Aorta (tissue), 5 donors: ENCODE measurements around the gene NAT14. TPM values are rescaled to one million over a fixed set of nuclear protein-coding genes. Genes with fewer than 3 reads are reported as not detected.

Experiments used
- ATAC-seq: fragments of 200-7000 bp; cut with Tn5 transposase; one replicate; pipeline ENCODE4 v1.9.1; 2022; ENCODE audit warnings: moderate library complexity; ENCODE audit not compliant: low FRiP score
- DNase-seq, 2 donors: peaks; one replicate each; pipeline ENCODE4 v3.0.0-alpha.2; 2020
- H3K27ac ChIP-seq, 2 donors: one replicate each; pipeline ENCODE4 v1.5.1; 2013; ENCODE audit warnings: low read length in 2 of 2, mild to moderate bottlenecking in 2 of 2, moderate library complexity in 2 of 2, control low read depth in 1 of 2, inconsistent platforms in 1 of 2, low read depth in 1 of 2
- H3K27me3 ChIP-seq, 2 donors: one replicate each; pipeline ENCODE4 v1.6.1; 2013; ENCODE audit warnings: control low read depth in 1 of 2, low read length in 1 of 2, mild to moderate bottlenecking in 1 of 2, moderate library complexity in 1 of 2; ENCODE audit not compliant: insufficient read depth in 2 of 2, control insufficient read depth in 1 of 2
- H3K36me3 ChIP-seq, 2 donors: one replicate each; pipeline ENCODE4 v1.6.1; 2013; ENCODE audit warnings: control low read depth in 1 of 2, low read length in 1 of 2, mild to moderate bottlenecking in 1 of 2; ENCODE audit not compliant: insufficient read depth in 2 of 2, control insufficient read depth in 1 of 2
- H3K4me1 ChIP-seq, 2 donors: one replicate each; pipeline ENCODE4 v1.6.1; 2013; ENCODE audit warnings: low read length in 2 of 2, control low read depth in 1 of 2, mild to moderate bottlenecking in 1 of 2, moderate library complexity in 1 of 2; ENCODE audit not compliant: insufficient read depth in 2 of 2, control insufficient read depth in 1 of 2
- H3K4me3 ChIP-seq, 2 donors: one replicate each; pipeline ENCODE4 v1.5.1; 2013; ENCODE audit warnings: low read length in 2 of 2, control low read depth in 1 of 2, mild to moderate bottlenecking in 1 of 2
- H3K9me3 ChIP-seq: one replicate; pipeline ENCODE4 v1.6.1; 2013; ENCODE audit warnings: mild to moderate bottlenecking, low read length; ENCODE audit not compliant: control insufficient read depth
- WGBS, 2 donors: extraction: QIAGEN DNeasy Blood & Tissue Kit; methylation state at CpG; one replicate each; pipeline ENCODE4 v1.1.7; 2013; 5-methylcytosine and 5-hydroxymethylcytosine counted together
- intact Hi-C, 2 donors: fragments of 100-400 bp; cut with DNase I; formaldehyde crosslinking; loops; one replicate each; pipeline versions ENCODE4 v1.14.2 to v1.15.0; 2022
- polyA plus RNA-seq, 2 donors: library from polyadenylated mRNA; stranded (reverse); fragments of 200-250 nt; gene quantifications; one replicate each; pipeline ENCODE4 v1.2.3, GENCODE V29; 2013
- total RNA-seq, 2 donors: library from RNA; stranded (reverse); fragmentation: NEBNext Ultra II Directional; extraction: Animal tissue kit (Norgen Biotek cat#: 25700); gene quantifications; one replicate each; pipeline ENCODE4 v1.2.1, GENCODE V29; 2021
- donor health status: healthy with polysubstance abuse.
- donor health status: Bipolar disorder and iron deficiency.
- donor health status: DM: no; HTN: no; CAD: no.
- donor health status: DM: no; HTN: no; CAD: no.
- donor health status: DM: yes; HTN: yes; CAD: no.

Gene NAT14
- total and polyA plus RNA-seq, 4 donors: 3.1 to 19.2 (median 15.8) TPM

DNA sequence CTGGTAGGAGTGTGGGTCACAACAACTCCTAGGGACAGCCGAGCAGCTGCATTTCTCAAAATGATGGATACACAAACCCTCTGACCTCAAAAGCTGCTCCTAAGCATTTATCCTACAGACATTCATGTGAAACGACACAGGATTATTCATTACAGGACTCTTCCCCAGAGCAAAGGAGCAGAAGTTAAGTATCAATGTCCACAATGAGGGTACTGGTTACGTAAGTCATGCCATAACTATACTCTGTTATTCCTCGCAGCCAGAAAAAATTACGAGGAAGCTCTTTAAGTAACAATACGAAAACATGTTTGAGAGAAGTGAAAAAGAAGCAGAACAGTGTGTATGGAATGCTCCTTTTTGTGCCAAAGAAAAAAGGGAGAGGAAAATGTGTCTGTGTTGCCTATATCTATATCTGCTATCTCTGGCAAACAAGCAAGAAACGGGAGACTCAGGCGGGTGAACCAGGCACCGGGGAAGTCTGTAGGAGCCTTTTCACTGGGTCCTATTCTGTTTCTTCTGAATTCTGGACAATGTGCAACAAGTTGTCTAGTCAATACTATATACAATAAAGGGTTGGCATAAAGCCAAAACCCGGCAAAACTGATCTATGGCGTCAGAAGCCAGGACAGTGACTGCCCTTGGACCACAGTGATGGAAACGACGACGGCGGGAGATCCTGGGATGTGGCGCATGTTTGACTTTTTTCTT, 24.9 kb upstream of the NAT14 start:
- WGBS, 2 donors: 13 to 15% methylated on average over 16 of the region's 16 CpGs
- ATAC-seq (no peak), DNase-seq (no peak)
- Histone ChIP-seq H3K27ac (no peak overlapping the region), H3K27me3 (no peaks in the 10 kb centered on the region), H3K36me3 (no peaks in the 10 kb centered on the region), H3K9me3 (no peaks in the 10 kb centered on the region), H3K4me3 (no peak overlapping the region), H3K4me1 (no peaks in the 10 kb centered on the region)
- intact Hi-C loops: no loop called here

DNA sequence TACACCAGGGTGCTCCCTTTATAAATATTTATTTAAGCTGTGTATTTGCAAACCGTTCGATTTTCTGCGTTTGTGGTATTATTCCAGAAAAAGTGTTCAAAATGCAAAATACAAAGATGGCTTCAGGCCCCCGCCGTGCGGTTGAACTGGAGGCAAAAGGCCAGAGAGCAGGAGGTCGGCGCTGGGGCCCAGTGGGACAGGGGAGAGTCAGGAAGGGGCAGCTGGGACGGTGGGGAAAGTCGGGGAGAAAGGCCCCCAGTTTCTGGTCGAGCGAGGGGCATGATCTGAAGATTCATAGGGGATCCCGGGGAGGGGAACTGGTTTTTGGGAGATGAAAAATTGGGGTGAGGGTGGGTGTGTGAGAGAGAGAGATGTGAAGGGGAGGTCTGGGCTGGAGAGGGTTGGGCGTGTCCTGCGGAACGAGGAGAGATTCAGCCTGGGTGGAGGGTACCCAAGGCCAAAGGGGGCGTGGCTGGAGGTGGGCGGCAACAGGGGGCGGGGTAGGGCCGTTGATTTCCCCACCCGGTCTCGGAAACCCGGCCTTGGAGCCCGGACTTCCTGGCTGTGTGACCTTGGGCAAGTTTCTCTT, 24.2 kb upstream of the NAT14 start:
- WGBS, 2 donors: 1 to 2% methylated on average over 23 to 24 of the region's 24 CpGs
- no peak overlapping the region for H3K27ac ChIP-seq
- intact Hi-C loops: no loop called here
- no peaks in the 10 kb centered on the region for H3K27me3 ChIP-seq
- no peaks in the 10 kb centered on the region for H3K36me3 ChIP-seq
- H3K4me3 ChIP-seq: peak overlapping the region; percentile 28 to 75
- ATAC-seq (peak; percentile 89), DNase-seq (peak; percentile 90 to 93)
- H3K9me3 ChIP-seq: no peaks in the 10 kb centered on the region
- no peaks in the 10 kb centered on the region for H3K4me1 ChIP-seq

- 0 to 1% methylated on average over 46 to 54 of the region's 54 CpGs for WGBS, 2 donors
- H3K4me1 ChIP-seq: no peaks in the 10 kb centered on the region
- no peaks in the 10 kb centered on the region for H3K36me3 ChIP-seq
- no peaks in the 10 kb centered on the region for H3K9me3 ChIP-seq
- ATAC-seq (peak; percentile 96), DNase-seq (peak; percentile 100)
- H3K27ac ChIP-seq: peak within 1 kb of the TSS in 1 of 2 donors; percentile 23
- no peaks in the 10 kb centered on the region for H3K27me3 ChIP-seq
- intact Hi-C loops: no loop called here
- peak within 1 kb of the TSS; percentile 28 to 75 for H3K4me3 ChIP-seq
Observed at GRCh38 chr19:55461259-55461973, 23.6 kb upstream of the NAT14 start, which contains the start of gene ISOC2. Gene ISOC2 (minus strand): TSS chr19:55461642. CDS start chr19:55456486, 5,156 bp downstream.

DNA sequence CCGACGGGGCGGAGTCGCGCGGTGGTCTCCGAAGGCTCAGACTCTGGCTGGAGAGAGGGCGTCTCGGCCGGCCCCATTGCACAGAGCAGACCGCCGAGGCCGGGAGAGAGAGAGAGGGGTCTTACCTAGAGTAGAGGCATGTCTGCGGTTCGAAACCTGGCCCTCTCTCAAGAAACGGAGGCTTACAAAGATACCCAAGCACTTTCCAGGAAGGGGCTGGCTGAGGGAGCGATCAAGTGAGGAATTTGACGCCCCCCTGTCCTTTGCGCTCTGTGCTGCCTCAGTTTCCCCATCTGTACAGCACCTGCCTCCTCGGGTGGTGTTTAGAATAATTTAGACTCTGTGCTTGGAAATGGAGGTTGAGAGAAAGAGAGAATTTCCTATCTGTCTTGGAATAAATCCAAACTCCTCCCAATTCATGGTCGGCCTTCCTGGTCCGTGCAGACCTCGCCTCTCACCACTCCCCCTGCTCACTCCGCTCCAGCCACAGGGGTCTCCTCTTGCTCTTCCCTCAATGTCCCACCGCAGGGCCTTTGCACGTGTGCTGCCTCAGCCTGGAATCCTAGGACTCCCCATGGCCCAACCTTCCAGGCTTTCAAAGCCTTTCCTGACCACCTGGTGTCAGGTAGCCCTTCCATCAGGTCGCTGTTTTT, 22.9 kb upstream of the NAT14 start:
- ATAC-seq: no peak
- no peaks in the 10 kb centered on the region for H3K36me3 ChIP-seq
- WGBS, 2 donors: 13 to 16% methylated on average over 27 of the region's 27 CpGs
- H3K4me1 ChIP-seq: no peaks in the 10 kb centered on the region
- H3K9me3 ChIP-seq: no peaks in the 10 kb centered on the region
- no peak for DNase-seq
- peak overlapping the region in 1 of 2 donors; percentile 23 for H3K27ac ChIP-seq
- H3K27me3 ChIP-seq: no peaks in the 10 kb centered on the region
- peak overlapping the region in 1 of 2 donors; percentile 23 for H3K4me3 ChIP-seq
- intact Hi-C loops: no loop called here

DNA sequence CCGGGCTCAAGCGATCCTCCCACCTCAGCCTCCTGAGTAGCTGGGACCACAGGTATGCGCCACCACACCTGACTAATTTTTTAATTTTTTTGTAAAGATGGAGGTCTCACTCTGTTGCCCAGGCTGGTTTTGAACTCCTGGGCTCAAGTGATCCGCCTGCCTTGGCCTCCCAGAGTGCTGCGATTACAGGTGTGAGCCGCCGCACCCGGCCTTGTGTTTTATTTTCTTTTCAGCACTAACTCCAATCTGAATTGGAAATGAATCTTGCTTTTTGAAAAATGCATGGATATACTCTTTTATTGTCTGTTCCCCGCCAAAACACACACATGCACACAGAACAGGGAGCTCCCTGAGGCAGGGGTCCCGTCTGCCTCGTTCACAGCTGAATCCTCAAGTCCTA, 22.3 kb upstream of the NAT14 start:
- 70 to 75% methylated on average over 11 of the region's 11 CpGs for WGBS, 2 donors
- H3K4me1 ChIP-seq: no peaks in the 10 kb centered on the region
- no peaks in the 10 kb centered on the region for H3K9me3 ChIP-seq
- H3K36me3 ChIP-seq: no peaks in the 10 kb centered on the region
- intact Hi-C loops: no loop called here
- H3K27me3 ChIP-seq: no peaks in the 10 kb centered on the region
- DNase-seq (no peak), ATAC-seq (no peak)
- no peak overlapping the region for H3K4me3 ChIP-seq
- no peak overlapping the region for H3K27ac ChIP-seq

DNA sequence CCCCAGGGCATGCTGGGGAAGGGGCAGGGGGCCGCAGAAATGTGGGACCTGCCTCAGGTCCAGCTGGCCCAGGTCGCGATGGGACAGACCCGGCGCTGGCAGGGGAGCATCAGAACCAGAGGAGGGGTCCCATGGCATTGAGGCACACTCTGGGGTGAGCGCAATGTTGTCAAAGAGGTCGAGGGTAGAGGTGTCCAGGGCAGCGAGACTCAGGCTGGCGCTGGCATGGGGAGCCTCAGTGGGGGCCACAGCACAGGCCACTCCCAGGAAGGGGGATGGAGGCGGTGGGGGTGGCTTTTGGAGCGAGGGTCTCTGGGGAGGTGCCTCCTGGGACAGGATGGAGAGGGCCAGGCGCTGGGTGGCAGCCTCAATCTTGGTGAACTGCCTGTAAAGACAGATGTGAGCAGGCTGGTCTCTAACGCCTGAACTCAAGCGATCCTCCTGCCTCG, 21.4 kb upstream of the NAT14 start:
- DNase-seq (no peak), ATAC-seq (no peak)
- Histone ChIP-seq H3K9me3 (no peaks in the 10 kb centered on the region), H3K4me1 (no peaks in the 10 kb centered on the region), H3K4me3 (no peak overlapping the region), H3K27ac (no peak overlapping the region), H3K36me3 (no peaks in the 10 kb centered on the region), H3K27me3 (no peaks in the 10 kb centered on the region)
- WGBS, 2 donors: 68 to 72% methylated on average over 15 of the region's 15 CpGs
- intact Hi-C loops: no loop called here

DNA sequence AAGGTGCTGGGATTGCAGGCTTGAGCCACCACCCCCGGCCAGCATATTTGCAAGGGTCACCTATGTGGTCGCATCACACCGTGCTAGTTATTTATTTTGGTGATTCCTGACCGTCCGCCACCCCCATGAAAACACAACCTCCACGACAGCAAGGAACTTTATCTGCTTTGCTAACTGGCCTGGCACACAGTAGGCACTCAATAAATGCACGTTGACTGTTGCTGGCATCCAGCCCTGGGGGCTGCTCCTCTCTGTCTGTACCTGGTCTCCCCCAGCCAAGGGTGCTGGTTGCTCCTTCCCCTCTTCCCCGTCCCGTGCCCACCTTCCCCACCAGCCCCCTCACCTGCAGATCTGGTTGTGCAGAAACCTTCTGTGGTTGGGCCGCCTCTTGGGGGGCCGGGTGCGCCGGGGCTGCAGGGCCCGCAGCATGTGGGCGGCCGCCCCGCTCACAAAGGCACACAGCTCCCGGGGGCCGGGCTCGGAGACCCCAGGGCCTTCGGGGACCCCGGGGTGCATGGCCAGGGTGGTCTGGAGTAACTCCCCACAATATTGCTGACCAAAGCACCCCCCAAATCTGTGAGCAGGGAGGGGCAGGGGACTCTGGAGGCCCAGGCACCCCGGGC, 20.8 kb upstream of the NAT14 start:
- no peak overlapping the region for H3K27ac ChIP-seq
- H3K4me1 ChIP-seq: no peaks in the 10 kb centered on the region
- H3K9me3 ChIP-seq: no peaks in the 10 kb centered on the region
- H3K36me3 ChIP-seq: no peaks in the 10 kb centered on the region
- no peak for ATAC-seq
- WGBS, 2 donors: 65 to 75% methylated on average over 22 to 23 of the region's 23 CpGs
- DNase-seq: no peak
- no peak overlapping the region for H3K4me3 ChIP-seq
- no peaks in the 10 kb centered on the region for H3K27me3 ChIP-seq
- intact Hi-C loops: no loop called here

- no peaks in the 10 kb centered on the region for H3K4me1 ChIP-seq
- ATAC-seq: no peak
- H3K4me3 ChIP-seq: no peak within 1 kb of the TSS
- H3K9me3 ChIP-seq: no peaks in the 10 kb centered on the region
- H3K27me3 ChIP-seq: no peaks in the 10 kb centered on the region
- no peaks in the 10 kb centered on the region for H3K36me3 ChIP-seq
- 70 to 75% methylated on average over 13 to 14 of the region's 14 CpGs for WGBS, 2 donors
- intact Hi-C loops: loop anchor here in 1 of 2 donors (5.0 kb wide), 1 partner anchor 38 kb away; no protein-coding TSS in a partner anchor
- no peak for DNase-seq
- no peak within 1 kb of the TSS for H3K27ac ChIP-seq
Observed at GRCh38 chr19:55464662-55465054, 20.3 kb upstream of the NAT14 start, which contains the start of gene C19orf85. Gene C19orf85 (minus strand): TSS chr19:55464751. CDS start chr19:55464554, 197 bp downstream.
